Forelimb muscle (tissue), 1 donor: ENCODE data around the gene DCAF17. TPM values are rescaled to one million over a fixed set of nuclear protein-coding genes. Genes with fewer than 3 reads are reported as not detected.

Experiments
- DNase-seq: peaks from one replicate; pipeline ENCODE4 v3.0.0-alpha.2; 2013; ENCODE audit warnings: low read depth
- polyA plus RNA-seq: library from polyadenylated mRNA; unstranded; fragments of 120-200 nt; gene quantifications from one replicate; pipeline ENCODE4 v1.2.1, GENCODE V29; 2013; ENCODE audit not compliant: insufficient read length

Gene DCAF17, protein sequence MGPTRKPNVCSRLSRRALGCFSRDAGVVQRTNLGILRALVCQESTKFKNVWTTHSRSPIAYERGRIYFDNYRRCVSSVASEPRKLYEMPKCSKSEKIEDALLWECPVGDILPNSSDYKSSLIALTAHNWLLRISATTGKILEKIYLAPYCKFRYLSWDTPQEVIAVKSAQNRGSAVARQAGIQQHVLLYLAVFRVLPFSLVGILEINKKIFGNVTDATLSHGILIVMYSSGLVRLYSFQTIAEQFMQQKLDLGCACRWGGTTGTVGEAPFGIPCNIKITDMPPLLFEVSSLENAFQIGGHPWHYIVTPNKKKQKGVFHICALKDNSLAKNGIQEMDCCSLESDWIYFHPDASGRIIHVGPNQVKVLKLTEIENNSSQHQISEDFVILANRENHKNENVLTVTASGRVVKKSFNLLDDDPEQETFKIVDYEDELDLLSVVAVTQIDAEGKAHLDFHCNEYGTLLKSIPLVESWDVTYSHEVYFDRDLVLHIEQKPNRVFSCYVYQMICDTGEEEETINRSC
- 14.7 TPM for polyA plus RNA-seq

DNA sequence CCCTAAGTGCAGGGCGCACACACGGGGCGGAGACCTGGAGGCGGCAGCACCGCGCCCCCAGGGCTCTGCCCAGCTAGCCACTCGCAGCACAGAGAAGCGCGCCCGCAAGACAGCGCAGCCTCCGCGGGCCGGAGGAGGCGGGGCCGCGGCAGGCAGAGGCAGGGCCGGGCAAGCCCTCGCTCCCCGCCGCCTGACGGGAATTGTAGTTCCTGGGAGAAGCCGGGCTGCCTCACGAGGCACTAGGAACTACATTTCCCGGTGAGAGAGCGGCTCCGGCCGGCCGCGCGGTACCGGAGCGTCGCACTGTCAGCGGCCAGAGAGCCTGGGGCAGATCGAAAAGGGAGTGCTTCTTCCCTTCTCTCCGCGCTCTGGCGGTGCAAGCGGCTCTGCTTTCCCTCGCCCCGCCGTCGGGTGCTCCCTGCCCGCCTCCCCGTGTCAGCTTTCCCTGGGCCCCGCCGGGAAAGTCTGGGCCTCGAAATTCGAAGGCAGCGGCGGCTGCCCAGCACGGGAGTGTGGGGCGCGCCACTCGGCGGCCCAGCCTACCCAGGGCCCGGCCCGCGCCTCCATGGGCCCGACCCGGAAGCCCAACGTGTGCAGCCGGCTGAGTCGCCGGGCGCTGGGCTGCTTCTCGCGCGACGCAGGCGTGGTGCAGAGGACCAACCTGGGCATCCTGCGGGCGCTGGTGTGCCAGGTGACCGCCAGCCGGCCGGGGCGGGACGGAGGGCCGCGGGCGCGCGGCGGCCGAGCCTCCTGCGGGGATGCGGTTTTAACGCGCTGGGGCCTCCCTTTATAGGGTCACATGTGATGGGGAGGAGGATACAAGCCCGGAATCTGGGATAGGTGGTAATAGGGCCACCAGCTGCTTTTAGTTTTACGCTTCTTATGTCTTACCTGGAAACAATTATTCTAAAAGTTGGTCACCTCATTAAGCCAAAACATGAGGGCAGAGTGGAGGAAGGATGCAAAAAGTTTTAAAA is at the start of gene DCAF17:
Gene DCAF17, plus strand, starts transcription at position 214 of the 977 bp plus-strand sequence. Its CDS starts 352 bp downstream, at position 566.
- peak; percentile 83 for DNase-seq

DNA sequence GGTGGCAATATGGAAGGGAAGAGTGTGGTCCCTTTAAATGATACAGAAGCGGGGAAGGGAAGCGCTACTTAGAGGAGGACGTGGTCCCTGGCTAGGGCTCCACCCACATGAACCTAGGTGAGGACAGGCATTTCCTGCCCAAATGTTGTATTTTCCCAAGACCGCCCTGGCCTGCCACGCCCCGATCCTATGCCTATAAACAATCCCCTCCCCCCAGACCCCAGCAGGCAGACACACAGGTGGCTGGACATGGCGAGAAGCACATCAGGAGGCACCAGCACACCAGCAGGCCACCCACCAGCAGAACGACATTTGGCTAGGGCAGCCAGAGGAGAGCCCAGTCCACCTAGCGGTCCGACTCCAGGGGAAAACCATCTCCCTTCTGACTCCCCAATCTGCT is 47.4 kb upstream of the DCAF17 start:
- DNase-seq, result no peak

DNA sequence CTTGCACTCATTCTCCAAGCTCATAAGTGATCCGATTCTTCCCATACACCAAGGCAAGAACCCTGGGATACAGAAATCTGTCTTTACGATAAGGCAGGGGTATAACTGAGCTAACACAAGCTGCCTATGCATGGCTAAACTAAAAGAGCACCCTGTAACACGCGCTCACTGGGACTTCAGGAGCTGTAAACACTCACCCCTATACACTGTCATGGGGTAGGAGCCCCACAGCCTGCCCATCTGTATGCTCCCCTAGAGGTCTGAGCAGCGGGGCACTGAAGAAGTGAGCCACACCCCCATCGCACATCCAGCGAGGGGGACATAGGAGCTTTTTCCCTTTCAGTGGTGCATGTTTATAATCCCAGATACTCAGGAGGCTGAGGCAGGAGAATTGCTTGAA is 47.0 kb upstream of the DCAF17 start:
- no peak for DNase-seq

DNA sequence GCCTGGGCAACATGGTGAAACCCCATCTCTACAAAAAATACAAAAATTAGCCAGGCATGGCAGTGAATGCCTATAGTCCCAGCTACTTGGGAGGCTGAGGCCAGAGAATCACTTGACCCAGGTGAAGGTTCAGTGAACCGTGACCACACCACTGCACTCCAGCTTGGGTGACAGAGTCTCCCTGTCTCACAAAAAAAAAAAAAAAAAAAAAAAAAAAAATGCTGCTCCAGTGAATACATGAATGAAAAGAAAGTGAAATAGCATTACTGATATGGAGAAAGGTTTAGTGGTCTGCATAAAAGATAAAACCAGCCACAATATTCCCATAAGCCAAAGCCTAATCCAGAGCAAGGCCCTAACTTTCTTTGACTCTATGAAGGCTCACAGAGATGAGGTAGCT is 44.7 kb upstream of the DCAF17 start:
- DNase-seq, result no peak

DNA sequence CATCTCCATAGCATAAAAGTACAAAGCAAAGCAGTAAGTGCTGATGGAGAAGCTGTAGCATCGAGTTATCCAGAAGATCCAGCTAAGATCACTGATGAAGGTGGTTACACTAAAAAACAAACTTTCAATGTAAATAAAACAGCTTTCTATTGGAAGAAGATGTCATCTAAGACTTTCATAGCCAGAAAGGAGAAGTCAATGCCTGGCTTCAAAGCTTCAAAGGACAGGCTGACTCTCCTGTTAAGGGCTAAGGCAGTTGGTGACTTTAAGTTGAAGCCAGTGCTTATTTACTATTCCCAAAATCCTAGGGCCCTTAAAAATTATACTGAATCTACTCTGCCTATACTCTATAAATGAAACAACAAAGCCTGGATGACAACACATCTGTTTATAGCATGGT is 44.2 kb upstream of the DCAF17 start:
- DNase-seq, result no peak

DNA sequence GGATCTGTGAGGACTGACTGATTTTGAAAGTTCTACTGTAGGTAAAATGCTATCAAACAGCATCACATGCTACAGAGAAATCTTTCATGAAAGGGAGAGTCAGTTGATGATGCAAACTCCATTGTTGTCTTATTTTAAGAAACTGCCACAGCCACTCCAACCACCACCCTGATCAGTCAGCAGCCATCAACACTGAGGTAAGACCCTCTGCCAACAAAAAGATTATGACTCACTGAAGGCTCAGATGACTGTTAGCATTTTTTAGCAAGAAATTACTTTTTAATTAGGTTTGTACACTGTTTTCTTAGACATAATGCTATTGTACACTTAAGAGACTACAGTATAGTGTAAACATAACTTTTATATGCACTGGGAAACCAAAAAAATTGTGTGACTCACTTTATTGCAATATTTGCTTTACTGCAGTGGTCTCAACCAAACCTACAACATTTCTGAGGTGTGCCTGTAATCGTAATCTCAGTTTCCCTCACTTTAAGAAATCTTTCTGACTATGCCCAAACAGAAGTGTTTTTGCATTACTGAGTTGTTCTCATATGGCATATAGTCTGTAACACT is 43.0 kb upstream of the DCAF17 start:
- no peak for DNase-seq

DNA sequence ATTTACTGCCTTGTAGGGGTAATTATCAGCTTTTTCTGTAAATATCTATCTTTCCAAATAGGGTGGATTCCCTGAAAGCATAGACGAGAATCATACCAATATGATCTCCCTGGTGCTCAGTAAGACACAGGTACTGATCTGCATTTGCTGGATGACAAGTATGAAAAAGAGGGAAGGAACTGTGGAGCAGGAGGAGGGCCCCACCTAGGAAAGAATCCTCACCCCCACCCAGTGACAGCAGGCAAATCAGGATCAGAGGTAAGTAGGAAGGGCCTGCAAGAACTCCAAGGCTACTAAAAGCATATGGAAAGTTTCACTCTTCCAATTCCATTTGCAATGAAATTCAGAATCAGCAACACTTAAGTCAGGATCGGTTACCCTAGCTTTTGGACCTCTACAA is 42.5 kb upstream of the DCAF17 start:
- no peak for DNase-seq

DNA sequence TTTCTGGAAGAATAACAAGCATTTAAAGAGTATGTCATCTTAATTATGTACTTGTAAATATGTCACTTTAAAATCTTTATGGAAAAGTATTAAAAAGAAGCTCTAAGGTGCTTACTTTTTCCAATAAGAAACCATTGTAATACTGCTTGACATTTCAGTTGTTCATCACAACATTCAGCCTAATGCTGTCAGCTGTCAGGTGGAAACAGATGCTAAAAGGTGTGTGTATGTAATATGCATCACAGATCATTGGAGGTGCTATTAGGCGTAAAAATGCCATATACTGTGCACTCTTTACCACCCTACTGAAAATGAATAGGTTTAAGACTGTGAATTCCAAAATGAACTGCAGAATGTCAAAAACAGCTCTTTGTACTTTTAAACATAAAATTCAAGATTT is 40.5 kb upstream of the DCAF17 start:
- DNase-seq, result no peak

DNA sequence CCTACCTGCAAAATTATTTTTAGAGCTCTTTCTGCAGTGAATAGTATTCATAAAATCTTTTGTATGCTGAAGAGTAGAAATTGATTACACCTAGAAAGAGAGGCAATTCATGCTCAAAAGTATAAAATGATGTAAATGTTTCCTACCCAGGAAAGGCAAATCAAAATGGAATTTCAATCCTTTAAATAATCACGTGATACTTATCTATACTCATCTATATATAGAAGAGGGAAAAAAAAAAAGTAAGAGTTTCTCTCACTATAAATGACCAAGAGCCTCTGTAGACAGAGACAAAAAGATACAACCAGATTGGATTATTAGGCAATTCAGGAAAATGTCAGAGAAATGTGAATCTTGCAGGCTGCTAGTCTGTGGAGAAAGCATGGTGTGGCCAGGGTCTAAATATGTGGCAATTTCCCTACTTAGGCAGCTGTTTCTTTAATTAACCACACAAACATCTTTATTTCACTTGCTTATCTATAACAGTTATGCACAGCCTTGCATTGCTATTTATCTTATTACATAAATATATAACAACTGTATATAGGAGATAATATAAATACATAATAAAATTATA is 39.8 kb upstream of the DCAF17 start:
- no peak for DNase-seq

DNA sequence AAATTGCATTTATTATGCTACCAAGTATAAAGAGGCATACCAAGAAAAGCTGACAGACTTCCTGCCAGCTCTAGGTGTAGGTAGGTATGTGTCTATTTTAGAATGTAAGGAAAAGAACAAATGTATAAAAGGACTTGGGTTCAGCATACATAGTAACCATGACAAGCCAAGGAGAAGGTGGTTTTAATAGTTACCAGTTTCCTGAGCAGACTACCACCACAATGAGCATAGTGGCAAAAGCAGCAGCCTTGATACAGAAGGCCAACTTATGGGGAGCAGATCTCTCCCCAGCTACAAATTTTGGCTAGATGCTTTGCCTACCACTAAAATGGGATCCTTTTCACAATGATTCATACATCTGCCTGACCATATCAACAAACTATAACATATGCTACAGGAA is 34.7 kb upstream of the DCAF17 start:
- DNase-seq, result no peak

DNA sequence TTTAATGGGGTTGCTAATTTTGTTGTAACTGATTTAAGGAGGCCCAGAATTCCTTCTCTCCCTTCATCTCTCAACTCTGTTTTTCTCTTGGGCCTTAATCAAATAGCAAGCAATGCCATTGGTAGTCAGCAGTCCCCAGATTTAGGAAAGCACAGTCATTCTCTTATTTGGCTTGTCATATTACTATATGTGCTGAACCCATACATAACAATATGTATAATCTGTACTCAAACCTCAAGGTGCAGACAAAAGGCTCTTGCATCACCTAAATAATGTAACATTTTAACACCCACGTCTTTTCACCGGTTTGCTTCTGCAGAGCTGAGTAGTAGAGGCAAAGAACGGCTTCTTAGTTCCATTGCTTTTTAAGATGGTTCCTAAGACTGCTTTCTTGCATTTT is 33.6 kb upstream of the DCAF17 start:
- no peak for DNase-seq

DNA sequence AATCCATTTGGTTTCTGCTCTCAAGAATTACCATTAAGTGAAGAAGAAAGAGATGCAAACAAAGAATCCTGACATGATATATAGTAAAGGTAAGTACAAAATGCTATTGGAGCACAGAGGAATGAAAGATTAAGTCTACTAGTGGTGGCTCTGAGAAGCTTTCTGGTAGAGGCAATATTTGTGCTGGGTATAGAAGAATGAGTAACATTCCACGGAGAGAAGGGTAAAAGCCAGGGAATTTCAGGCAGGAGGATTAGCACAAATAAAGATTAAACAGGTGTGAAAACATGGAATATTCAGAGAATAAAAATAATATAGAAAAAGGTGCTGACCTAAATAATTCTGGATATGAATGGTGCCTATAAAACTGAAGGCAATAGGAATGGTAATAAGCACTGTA is 32.1 kb upstream of the DCAF17 start:
- DNase-seq, result no peak

DNA sequence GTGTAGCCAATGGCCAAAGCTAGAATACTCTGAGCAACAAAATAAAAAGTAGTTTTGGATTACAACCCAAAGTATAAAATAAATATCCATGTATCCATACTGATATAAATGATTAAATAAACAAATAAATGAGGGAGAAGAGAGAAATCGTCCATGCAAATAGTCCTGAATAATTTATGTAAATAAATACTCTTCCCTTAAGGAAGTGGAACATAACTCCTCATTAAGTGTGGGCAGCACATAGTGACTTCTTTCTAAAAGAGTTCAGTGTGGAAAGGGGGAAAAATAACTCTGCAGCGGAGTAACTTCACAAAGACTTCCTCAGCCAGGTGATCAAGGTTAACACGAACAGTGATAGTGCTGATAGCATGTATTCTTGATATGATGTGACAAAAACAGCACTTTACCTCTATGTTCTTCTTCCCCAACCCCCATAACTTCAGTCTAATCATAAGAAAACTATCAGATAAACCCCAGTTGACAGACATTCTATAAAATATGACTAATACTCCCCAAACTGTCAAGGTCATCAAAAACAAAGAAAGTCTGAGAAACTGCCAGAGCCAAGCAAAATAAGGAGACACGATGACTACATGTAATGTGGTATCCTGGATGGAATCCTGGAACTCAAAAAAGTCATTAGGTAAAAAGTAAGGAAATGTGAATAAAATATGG is 31.0 kb upstream of the DCAF17 start:
- no peak for DNase-seq

DNA sequence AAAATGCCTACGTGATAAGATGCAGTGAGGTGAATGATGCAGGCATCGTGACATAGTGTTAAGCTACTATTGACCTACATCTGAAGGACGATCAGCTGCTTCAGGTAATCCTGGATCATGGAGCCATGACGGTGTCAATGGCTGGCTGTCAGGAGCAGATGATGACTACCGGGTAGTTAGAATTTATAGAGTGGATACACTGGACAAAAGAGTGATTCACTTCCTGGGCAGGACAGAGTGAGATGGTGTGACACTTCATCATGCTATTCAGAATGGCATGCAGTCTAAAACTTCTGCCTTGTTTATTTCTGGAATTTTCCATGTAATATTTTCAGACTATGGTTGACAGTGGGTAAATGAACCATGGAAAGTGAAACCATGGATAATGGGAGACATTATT is 29.8 kb upstream of the DCAF17 start:
- DNase-seq, result no peak

DNA sequence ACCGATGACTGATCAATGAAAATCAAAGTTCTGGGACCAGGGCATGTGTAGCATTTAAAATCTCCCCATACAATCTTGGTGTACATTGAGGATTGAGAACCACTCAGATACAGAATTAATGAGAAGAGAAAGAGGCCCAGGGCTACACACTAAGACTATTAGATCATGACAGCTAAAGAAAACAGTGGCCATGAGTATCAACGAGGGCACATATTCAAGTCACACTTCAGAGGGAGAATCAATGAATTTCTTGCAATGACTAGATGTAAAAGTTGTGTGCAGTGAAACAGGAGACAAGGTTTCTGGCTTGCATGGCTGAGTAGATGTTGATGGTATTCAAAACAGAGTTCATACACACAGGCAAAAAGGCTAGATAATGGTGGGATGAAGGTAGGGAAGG is 29.3 kb upstream of the DCAF17 start:
- DNase-seq, result no peak

DNA sequence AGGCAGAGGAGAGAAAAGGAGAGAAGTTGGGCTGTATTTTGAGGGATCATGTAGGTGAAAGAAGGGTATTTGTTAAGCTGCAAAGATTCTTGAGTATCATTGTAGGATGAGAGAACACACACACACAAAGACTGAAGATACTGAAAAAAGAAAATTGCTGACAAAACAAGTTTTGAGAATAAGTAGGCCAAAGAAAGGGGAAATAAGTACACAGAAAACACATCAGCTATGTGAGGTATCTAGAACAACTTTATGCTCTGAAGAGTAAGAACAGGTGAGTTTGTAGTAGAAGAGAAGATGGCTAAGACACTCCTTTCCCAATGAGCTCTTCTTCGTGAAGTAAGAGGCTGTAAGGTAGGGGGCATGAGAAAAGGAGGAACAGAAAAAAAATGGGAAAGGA is 28.5 kb upstream of the DCAF17 start:
- no peak for DNase-seq

DNA sequence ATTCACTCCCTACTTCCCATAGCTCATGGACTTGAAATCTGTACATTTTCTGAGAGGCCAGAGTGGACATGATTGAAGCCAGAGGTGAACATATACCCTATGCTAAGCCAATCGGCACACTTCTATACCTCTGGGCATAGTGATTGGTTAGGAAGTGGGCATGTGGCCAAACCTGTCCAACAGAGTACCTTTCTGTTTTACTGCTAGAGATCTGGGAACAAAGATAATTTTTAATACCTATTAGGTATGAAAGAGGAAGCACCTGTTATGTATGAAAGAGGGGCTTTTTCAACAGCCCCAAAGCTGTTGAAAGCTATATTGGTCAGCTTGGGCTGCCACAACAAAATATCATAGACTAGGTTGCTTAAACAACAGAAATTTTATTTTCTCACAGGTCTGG is 28.0 kb upstream of the DCAF17 start:
- no peak for DNase-seq

DNA sequence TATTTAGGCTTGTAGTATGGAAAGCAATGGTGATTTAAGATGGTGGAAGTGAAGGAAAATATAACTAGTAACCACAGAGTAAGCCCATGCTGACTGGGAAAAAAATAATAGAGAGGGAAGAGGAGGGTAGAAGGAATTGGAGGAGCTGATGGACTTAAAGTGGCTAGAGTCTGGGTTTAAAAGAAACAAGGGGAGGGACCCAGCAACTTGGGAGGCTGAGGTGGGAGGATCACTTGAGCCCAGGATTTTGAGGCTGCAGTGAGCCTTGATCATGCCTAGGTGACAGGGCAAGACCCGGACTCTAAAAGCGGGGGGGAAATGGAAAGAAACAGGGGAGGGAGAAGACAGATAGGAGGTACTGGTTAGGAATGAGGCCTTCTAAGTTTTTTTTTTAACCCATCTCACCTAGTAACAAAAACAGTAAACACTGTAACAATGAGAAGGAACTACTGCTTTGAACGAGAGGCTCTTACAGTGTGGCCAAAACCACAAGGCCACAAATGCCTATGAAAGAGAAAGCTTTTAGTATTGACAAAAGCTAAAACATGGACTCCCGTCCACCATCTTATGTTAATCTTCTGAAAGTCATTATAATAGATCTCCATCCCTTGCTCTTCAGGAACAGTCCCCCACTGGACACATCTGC is 26.9 kb upstream of the DCAF17 start:
- DNase-seq, result no peak

DNA sequence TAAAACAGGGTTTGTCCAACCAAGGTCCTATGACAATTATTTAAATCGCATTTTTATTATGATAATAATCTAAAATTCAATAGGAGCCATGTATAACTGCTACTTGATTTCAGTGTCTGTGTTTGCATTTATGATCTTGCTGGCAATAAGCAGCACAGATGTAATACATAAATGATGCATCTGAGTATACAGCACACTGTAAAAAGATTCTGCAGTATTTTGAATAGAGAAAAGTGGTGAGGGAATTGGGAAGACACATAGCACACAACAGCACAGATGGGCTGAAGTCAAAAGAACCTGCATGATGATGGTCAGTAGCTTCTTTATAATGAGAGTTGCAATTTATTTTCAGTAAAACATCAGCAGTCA is 26.4 kb upstream of the DCAF17 start:
- DNase-seq, result no peak

DNA sequence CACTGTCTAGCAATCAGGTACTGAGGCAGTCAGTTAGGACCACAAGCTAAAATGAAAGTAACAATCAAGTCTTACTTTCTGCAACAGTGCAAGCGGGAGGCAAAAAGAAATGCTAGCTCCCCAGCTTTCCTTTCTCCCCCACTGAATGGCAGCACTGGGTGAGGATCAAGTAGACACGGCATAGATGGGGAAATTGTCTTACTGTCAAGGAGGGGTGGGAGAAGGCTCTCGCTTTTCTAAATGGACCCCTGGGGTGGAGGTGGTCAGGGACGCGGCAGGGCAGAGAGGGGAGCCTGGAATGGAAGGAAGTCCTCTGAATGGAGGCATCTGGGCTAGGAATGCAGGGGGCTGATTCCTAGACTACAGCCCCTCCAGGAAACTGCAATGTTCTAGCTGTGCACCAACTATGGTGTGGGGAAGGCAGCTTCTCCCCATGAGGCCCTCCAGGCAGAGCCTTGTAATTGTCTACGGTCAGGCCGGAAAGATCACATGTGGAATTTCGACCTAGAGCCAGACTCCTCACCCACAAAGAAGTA is 24.5 kb upstream of the DCAF17 start:
- DNase-seq, result no peak

DNA sequence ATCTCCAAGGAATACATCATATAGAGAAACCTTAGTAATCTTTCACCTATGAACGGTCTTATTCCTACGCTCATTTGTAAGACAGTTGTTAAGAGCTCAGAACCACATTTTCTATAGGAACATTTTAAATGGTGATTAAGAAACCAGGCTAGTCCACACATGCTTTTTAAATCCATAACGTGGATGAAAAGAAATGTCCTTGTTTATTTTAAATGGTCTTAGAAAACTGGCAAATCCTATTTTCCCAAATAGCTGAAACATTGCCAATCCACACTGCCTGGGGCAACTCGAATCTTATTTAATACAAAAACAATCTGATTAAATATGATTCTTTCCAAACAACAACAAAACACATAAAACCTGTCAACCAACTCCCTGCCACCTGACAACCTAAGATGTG is 23.9 kb upstream of the DCAF17 start:
- no peak for DNase-seq
